ENCODE data around the gene SPATA31E1. TPM values are rescaled to one million over a fixed set of nuclear protein-coding genes. Genes with fewer than 3 reads are reported as not detected.

The SPATA31E1 gene
- total RNA-seq, 2 experiments from 2014 or later, result not detected

DNA sequence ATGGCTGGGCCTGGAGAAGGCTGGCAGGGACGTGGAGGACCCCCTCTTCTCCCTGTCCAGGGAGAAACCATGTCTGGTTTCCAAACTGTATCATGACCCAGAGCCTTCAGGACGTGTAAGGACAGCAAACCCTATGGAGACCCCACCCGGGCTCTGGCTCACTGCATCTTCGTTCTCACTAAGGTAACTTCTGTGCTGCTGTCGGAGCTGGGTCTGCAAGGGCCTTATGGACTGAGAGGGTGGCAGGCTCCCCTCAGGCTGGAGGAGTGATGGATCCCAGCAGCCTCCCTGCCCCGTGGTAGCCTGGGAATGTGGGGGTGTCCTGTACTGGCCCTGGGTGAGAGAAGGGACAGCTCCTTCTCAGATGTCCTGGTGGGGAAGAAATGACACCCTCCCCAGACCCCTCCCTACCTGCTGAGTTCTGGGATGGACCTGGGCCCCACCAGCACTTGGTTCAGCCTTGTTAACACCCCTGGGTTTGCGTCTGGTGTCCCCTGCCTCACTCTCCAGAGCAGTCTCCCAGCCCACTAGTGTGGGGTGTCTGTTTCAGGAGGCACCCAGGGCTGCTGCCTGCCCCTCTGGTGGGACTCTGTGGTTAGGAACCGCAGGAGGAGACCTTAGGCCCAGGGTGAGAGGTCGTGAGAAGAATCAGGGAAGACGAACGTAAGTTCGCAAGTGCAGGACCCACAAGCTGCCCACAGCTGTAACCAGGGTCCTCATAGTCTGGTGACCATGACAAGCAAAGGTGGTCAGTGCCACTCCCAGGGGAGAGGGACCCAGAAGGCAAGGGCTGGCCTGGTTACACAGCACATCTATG is 6.6 kb downstream of the SPATA31E1 start:
- no peaks in the 10 kb centered on the region for H3K27me3 Mint-ChIP-seq
- intact Hi-C loops (cut with DNase I, micrococcal nuclease), result no loop called here
- ChIA-PET POLR2A (no interaction called here), CTCF (no interaction called here)
- Histone ChIP-seq H3K4me1 (ENCODE audit: insufficient read depth, low read length) (no peaks in the 10 kb centered on the region), H3K27ac (ENCODE audit: low read depth in 1 of 2, low read length in 2 of 2) (no peak overlapping the region), H3K36me3 (ENCODE audit: insufficient read depth, low read length) (no peaks in the 10 kb centered on the region), H3K27me3 (ENCODE audit: control insufficient read depth in 1 of 2, insufficient read depth in 2 of 2, low read length in 2 of 2) (no peaks in the 10 kb centered on the region), H3K9me3 (ENCODE audit: control insufficient read depth in 1 of 2, insufficient read depth in 1 of 2, low read length in 2 of 2) (no peaks in the 10 kb centered on the region), H3K4me3 (ENCODE audit: low read length) (no peak overlapping the region)
- peaks cover 1% of the 10 kb centered on the region for H3K9me3 Mint-ChIP-seq
- DNase-seq, result no peak
- ATAC-seq (ENCODE audit: poor library complexity), result no peak
- TF ChIP-seq, protein P1, sequence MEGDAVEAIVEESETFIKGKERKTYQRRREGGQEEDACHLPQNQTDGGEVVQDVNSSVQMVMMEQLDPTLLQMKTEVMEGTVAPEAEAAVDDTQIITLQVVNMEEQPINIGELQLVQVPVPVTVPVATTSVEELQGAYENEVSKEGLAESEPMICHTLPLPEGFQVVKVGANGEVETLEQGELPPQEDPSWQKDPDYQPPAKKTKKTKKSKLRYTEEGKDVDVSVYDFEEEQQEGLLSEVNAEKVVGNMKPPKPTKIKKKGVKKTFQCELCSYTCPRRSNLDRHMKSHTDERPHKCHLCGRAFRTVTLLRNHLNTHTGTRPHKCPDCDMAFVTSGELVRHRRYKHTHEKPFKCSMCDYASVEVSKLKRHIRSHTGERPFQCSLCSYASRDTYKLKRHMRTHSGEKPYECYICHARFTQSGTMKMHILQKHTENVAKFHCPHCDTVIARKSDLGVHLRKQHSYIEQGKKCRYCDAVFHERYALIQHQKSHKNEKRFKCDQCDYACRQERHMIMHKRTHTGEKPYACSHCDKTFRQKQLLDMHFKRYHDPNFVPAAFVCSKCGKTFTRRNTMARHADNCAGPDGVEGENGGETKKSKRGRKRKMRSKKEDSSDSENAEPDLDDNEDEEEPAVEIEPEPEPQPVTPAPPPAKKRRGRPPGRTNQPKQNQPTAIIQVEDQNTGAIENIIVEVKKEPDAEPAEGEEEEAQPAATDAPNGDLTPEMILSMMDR (IDR thresholded peaks at IDR 0.05), result no peak
- no peaks in the 10 kb centered on the region for H3K4me1 Mint-ChIP-seq (ENCODE audit: low read depth)
- H3K27ac Mint-ChIP-seq, result no peak overlapping the region
- no peak overlapping the region for H3K4me3 Mint-ChIP-seq
- H3K36me3 Mint-ChIP-seq (ENCODE audit: low read depth), result no peaks in the 10 kb centered on the region

DNA sequence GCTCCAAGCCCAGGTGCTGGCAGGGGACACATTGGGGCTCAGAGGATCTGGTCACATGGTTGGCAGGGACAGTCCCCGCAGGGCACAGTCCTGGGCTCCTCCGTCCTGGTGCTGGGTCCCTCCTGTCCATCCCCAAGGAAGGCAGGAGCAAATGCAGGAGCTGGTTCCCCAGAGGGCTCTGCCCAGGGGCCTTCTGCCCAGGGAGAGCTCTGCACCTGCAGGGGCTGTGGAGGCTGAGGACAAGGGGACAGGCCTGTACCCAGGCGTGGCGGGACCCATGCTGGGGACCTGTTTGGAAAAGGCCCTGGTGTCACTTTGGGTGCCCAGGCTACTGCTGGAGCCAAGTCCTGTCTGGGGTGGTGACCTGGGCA is 7.2 kb downstream of the SPATA31E1 start:
- Histone ChIP-seq H3K36me3 (ENCODE audit: insufficient read depth, low read length) (no peaks in the 10 kb centered on the region), H3K4me1 (ENCODE audit: insufficient read depth, low read length) (no peaks in the 10 kb centered on the region), H3K27me3 (ENCODE audit: control insufficient read depth in 1 of 2, insufficient read depth in 2 of 2, low read length in 2 of 2) (no peaks in the 10 kb centered on the region), H3K9me3 (ENCODE audit: control insufficient read depth in 1 of 2, insufficient read depth in 1 of 2, low read length in 2 of 2) (no peaks in the 10 kb centered on the region), H3K27ac (ENCODE audit: low read depth in 1 of 2, low read length in 2 of 2) (no peak overlapping the region), H3K4me3 (ENCODE audit: low read length) (no peak overlapping the region)
- DNase-seq, result no peak
- TF ChIP-seq, protein P1 (IDR thresholded peaks at IDR 0.05), result no peak
- ATAC-seq (ENCODE audit: poor library complexity), result no peak
- no peak overlapping the region for H3K4me3 Mint-ChIP-seq
- intact Hi-C loops (cut with DNase I, micrococcal nuclease), result no loop called here
- H3K27ac Mint-ChIP-seq, result no peak overlapping the region
- no peaks in the 10 kb centered on the region for H3K27me3 Mint-ChIP-seq
- CTCF ChIA-PET, result no interaction called here
- no peaks in the 10 kb centered on the region for H3K36me3 Mint-ChIP-seq (ENCODE audit: low read depth)
- H3K9me3 Mint-ChIP-seq, result peaks cover 2% of the 10 kb centered on the region
- POLR2A ChIA-PET, result no interaction called here
- no peaks in the 10 kb centered on the region for H3K4me1 Mint-ChIP-seq (ENCODE audit: low read depth)

DNA sequence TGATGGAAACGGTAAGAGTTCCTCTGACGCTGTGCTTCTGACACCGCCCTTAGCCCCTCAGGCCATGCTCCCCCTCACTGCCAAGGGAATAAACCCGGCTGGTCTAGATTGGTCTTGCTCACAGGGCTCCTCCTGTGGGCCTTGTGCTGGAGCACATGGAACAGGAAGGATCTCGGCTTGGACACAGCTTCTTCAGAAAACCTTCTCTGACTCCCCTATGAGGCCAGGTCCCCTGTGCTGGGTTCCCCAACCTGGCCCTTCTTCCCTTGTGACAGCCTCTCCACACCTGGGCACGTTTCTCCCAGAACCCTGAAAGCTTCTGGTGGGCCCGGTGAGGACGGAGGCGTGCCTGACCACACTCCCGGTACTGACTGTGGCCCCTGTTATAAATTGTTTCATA is 8.2 kb downstream of the SPATA31E1 start:
- no peaks in the 10 kb centered on the region for H3K27me3 ChIP-seq (ENCODE audit: control insufficient read depth in 1 of 2, insufficient read depth in 2 of 2, low read length in 2 of 2)
- TF ChIP-seq, protein P1 (IDR thresholded peaks at IDR 0.05), result no peak
- no peaks in the 10 kb centered on the region for H3K4me1 Mint-ChIP-seq (ENCODE audit: low read depth)
- no peak overlapping the region for H3K4me3 ChIP-seq (ENCODE audit: low read length)
- H3K36me3 Mint-ChIP-seq (ENCODE audit: low read depth), result no peaks in the 10 kb centered on the region
- no peaks in the 10 kb centered on the region for H3K27me3 Mint-ChIP-seq
- H3K4me3 Mint-ChIP-seq, result no peak overlapping the region
- ATAC-seq (ENCODE audit: poor library complexity), result no peak
- no peak for DNase-seq
- POLR2A ChIA-PET, result no interaction called here
- H3K9me3 Mint-ChIP-seq, result peaks cover 2% of the 10 kb centered on the region
- CTCF ChIA-PET, result no interaction called here
- H3K27ac Mint-ChIP-seq, result no peak overlapping the region
- no peaks in the 10 kb centered on the region for H3K9me3 ChIP-seq (ENCODE audit: control insufficient read depth in 1 of 2, insufficient read depth in 1 of 2, low read length in 2 of 2)
- H3K27ac ChIP-seq (ENCODE audit: low read depth in 1 of 2, low read length in 2 of 2), result no peak overlapping the region
- H3K36me3 ChIP-seq (ENCODE audit: insufficient read depth, low read length), result no peaks in the 10 kb centered on the region
- no peaks in the 10 kb centered on the region for H3K4me1 ChIP-seq (ENCODE audit: insufficient read depth, low read length)
- intact Hi-C loops (cut with DNase I, micrococcal nuclease), result no loop called here

All from CD4-positive, alpha-beta T cell (primary cell).